Activated CD4-positive, CD25-positive, alpha-beta regulatory T cell (primary cell): ENCODE measurements around the gene HIPK4.
"Not testable (repeated sequence)": the region's sequence is repeated elsewhere in the genome, so short reads cannot be mapped to it uniquely, and the experiment has no call there.

Experiments
- DNase-seq, 4 experiments: peaks; one replicate each; lab custom pipeline; 2025; lab: John Stamatoyannopoulos, UW

HIPK4 gene

DNA sequence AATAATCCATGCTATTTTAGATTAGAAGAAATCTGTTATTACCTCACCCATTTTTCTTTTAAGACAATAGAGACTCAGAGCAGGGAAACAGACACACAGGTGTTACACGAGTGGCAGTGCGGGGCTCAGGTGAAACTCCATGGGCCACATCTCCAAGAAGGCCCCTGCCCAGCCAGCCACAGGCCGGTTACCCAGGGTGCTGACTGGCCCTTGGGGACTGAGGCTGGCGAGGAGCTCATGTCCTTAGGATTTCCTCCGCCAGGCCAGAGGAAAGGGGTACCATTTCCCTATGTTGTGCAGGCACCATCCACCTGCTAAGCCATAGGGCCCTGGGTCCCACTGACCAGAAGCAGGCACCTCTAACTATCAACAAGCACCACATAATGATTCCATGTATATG is 52.4 kb downstream of the HIPK4 start:
- no peak for DNase-seq

- DNase-seq = no peak
Observed at GRCh38 chr19:40337107-40337506, 52.9 kb downstream of the HIPK4 start.

DNA sequence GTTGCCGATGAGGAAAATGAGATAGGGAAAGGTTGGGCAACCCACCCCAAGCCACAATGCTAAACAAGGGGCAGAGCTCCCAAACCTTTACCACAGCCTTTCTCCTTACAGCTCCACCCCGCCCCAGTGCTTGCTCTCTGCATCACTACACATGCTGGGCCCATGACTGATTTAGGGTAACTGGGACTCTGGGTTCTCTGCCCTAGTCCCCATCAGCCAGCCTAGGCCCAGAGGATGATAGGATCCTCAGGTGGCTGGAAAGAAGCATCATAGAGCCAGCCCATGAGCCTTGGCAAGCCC is 53.4 kb downstream of the HIPK4 start:
- no peak for DNase-seq

DNA sequence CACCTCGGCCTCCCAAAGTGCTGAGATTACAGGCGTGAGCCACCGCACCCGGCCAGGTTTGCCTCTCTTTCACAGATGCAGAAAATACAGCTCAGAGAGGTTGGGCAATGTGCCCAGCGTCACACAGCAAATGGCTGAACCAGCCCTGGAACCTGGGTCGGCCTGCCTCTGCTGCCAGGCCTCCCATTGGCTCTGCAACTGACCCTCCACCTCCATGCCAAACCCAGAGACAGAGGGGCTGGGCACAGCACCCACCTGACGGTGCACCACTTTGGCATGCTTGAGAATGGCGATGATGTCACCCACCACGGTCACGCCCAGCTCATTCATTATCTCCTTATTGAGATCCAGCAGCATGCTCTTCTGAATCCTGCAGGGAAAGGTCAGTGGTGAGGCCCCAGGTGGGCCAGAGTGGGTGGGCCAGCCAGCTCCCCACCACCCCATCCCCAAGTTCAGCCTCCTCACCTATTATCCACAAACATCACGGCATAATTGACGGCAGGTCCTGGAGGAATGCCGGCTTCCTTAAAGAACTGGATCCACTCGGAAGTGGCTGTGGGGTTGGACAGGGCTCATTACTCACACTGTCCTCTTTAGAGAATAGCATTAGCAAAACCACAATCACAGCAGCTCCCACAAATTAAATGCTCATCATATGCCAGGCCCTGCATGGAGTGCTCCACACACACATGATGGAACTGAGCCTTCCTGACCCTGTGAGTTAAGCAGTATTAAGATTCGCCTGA is 54.0 kb downstream of the HIPK4 start:
- DNase-seq = no peak

GRCh38 chr19:40335101-40335500 is 54.9 kb downstream of the HIPK4 start:
- DNase-seq = no peak

DNA sequence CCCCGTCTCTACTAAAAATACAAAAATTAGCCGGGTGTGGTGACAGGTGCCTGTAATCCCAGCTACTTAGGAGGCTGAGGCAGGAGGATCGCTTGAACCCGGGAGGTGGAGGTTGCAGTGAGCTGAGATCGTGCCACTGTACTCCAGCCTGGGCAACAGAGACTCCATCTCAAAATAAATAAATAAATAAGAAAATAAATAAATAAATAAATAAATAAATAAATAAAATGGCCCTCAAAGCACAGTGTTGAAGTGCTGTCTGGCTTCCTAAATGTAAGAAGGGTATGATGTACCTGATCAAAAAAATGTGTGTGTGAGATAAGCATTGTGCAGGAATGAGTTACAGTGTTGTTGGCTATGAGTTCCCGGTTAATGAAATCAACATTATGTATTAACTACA is 56.9 kb downstream of the HIPK4 start:
- DNase-seq = not testable (repeated sequence)

GRCh38 chr19:40332669-40333068 is 57.3 kb downstream of the HIPK4 start:
- DNase-seq = no peak

GRCh38 chr19:40331052-40331451 is 58.9 kb downstream of the HIPK4 start:
- DNase-seq = no peak
